Medulla oblongata (tissue), 1 donor: ENCODE results near the gene PHLDB3.

Source experiments
- DNase-seq: peaks from one replicate; pipeline ENCODE4 v3.0.0-alpha.2; 2015; ENCODE audit errors: extremely low spot score

PHLDB3 gene

DNA sequence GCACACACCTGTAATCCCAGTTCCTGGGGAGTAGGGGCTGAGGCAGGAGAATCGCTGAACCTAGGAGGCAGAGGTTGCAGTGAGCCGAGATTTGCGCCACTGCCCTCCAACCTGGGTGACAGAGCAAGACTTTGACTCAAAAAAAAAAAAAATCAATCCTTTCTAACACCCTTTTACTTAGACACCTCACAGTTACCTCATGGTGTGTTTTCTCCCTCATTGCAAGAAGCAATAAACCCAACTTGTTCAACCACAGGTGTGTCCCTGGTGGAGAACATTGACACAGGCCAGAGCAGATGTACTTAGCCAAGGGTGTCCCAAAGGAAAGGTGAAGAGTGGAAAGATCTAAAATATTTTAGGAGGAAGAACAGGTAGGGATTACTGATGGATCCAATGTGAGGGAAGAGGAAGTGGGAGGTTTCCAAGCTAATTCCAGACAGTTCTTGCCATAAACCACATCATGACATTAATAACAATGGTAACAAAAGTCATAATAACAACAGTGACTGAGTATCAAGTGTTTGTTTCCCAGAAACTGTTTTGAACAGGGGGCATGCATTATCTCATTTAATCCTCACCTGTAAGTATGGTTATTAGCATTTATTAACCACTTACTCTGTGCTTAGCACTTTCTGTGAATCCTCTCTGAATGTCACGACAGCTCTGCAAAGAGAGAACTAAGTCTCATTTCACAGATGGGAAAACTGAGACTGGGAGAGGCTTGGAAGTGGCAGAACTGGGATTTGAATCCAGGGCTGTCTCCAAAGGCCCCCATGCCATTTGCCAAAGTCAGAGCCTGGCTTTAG, 36.0 kb downstream of the PHLDB3 start:
- DNase-seq, result no peak

DNA sequence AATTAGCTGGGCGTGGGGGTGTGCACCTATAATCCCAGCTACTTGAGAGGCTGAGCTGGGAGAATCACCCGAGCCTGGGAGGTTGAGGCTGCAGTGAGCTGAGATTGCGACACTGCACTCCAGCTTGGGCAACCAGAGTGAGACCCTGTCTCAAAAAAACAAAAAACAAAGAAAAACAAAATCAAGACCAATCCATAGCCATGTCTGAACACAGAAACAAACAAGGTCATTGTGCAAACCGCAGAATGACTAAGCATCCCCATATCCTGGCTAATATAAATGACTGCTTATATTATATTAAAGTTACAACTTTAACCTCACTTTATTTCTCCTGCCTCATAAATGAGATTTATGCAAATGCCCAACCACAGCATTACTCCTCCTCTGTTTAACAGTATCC, 36.8 kb downstream of the PHLDB3 start:
- no peak for DNase-seq

DNA sequence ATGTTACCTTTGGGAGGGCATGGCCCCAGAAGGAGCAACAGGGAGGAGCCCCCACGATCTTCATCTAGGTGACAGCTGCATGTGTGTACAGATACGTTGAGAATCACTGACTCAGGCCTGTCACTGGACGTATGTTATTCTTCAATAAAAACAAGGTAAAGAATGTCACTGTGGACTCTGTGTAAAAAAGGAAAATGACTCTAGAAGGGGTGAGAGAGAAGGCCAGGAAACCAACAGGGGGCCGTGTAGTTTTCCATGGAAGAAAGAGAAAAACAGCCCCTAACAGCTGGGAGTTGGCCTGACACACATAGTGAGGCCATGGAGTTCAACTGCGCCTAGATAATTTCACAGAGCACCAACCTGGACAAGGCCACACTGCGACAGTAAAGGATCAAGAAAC, 37.3 kb downstream of the PHLDB3 start:
- no peak for DNase-seq

DNA sequence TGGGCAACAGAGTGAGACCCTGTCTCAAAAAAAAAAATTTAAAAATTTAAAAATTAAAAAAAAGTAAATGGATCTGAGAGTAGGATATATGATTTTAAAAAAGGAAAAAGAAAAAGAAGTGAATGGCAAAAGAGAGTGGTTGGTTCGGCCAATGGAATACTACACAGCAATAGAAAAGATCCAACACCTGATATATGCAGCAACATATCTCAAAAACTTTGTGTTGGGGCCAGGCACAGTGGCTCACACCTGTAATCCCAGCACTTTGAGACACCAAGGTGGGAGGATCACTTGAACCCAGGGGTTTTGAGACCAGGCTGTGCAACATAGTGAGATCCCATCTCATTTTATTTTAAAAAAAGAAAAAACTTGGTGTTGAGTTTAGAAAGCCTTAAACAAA, 37.8 kb downstream of the PHLDB3 start:
- no peak for DNase-seq

DNA sequence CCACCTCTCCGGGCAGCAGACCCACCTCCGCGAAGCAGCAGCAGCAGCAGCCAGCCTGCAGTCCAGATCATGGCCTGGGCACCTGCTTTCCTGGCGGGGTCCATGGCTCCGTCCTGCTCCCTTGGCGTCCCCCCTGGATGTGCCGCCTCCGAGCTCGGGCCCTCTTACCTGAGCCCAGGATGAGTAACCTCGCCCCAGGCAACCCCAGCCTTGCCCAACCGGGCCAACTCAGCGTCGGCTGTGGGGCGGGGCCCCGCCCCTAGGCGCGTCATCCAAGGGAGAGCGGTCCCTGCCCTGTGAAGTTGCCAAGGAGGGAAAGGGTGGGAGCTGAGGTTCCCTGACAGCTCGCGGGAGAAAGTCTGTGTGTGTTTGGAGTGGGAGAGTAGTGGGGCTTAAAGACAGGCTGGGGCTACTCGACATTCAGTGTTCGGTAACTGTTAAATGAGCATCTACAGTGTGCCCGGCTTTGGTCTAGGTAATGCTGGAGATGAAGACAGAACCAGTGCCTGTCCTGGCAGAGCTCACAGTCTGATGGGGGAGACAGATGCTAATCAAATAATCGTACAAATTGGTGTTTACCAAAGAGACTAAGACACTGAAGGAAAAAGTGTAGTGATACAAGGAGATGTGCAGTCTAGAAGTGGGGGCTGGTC, 39.0 kb downstream of the PHLDB3 start, which contains the start of gene LYPD3:
TSS of gene LYPD3 (minus strand) at position 141 of the 653 bp plus-strand sequence. CDS start at position 104, 37 bp downstream.
- no peak for DNase-seq

DNA sequence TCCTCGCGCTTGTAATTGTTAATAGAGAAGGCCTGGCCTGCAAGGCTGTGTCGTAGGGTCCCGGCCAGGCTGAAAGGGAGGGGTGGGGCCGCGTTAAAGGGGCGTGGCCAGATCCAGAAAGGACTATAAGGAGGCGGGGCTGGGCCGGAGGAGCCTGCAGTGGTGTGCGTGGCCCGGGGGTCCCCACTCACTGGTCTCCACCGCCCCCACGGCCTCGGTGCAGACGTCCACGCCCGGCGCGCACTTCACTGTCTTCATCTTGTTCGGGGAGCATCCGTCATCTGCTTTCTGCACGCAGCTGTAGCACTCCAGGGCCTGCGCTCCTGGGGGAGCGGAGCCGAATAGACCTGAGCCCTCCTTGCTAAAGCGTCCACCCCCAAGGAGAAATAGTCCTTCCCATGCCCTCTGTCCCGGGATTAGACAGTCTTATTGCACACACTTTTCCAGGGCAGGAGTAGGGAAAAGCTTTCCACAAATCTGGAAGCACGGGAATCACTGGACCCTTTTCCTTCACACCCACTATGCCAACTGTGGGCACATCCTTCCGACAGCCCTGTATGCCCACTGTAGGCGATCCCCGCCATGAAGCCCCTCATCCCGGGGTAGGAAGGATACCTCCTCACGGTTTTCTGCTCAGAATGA, 40.3 kb downstream of the PHLDB3 start:
- DNase-seq, result no peak

DNA sequence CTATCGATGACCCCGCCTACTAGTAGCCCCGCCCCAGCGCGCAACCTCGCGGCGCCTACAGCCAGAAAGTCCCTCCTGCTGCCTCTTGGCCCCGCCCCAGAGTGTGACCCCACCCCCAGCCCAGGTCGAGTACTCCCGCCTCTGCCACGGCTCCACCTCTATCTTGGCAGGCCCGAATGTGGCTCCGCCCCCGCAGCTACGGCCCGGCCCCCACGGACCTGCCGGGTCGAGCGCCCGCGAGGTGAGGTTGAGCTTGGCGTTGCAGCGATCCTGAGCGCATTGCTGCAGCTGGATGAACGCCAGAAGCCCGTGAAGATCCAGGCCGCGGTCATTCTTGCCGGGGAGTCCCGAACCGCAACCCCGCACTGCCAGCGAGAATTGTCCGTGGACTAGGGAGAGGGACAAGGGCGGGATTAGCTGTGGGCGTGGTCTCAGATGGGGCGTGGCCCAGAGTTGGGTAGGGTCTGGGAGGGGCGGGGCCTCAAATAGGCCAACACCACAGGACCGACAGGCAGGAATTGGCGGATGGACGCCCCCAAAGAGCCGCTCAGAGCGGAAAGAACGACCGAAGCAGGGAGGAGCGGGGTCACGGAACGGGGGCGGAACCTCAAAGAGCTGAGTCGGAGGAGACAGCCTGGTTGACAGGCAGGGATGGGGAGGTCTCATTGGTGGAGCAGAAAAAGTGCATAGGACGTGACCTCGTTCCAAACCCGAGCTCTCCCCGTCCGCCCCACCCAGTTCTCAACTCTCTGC, 41.0 kb downstream of the PHLDB3 start:
- DNase-seq, result peak; percentile 92

DNA sequence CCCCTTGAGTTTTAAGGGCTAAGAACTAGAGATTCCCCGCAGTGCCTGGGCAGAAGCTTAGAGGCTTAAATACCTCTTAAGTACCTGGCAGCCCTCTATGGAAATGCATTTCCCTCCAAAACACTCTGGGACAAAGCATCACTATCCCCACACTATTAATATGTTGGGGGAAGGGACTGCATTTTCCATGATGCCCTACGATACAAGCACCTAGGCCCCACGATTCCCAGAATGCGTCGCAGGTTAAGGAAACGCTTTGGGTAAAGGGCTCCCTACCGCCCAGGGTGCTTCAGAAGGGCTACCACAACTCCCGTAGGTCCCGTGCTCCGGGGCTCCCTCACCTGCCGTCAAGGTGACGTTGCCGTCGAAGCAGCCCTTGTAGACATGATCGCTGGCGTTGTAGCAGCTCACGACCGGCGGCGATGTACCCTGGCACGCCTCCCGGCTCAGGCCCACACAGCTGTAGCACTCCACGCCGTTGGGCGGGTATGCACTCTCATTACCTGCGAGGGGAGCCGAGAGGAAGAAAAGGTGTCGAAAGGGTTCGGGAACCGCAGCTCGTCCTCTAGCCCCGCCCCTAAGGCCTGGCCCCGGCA, 41.7 kb downstream of the PHLDB3 start:
- DNase-seq, result no peak

DNA sequence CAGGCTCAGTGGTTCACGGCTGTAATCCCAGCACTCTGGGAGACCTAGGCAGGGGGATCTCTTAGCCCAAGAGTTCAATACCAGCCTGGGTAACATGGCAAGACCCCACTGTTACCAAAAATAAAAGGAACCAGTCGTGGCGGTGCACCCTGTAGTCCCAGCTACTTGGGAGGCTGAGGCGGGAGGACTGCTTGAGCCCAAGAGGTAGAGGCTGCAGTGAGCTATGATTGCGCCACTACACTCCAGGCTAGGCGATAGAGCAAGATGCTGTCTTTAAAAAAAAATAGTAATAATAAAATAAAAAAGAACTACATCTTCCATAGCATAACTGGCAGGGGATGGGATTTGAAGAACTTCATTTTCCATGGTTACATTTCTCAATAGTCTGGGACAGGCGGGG, 42.2 kb downstream of the PHLDB3 start:
- DNase-seq, result no peak

DNA sequence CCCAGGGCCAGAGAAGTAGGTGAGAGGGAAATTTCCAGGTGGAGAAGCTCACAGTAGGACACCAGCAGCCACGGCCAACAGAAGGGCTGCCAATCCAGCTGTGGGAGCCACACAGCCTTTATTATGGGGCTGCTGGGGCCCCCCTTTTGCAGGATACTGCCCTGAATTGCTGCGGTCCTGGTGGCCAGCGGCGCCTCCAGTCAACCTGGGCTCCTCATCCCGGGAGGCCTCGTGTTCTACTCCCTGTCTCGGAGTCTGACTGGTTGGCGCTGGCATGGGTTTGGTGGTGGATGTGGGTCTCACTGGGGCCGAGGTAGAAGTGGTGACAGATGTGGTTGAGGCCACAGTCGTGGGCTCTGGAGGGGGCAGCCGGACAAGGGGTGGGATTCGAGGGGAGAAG, 43.2 kb downstream of the PHLDB3 start:
- DNase-seq, result no peak

DNA sequence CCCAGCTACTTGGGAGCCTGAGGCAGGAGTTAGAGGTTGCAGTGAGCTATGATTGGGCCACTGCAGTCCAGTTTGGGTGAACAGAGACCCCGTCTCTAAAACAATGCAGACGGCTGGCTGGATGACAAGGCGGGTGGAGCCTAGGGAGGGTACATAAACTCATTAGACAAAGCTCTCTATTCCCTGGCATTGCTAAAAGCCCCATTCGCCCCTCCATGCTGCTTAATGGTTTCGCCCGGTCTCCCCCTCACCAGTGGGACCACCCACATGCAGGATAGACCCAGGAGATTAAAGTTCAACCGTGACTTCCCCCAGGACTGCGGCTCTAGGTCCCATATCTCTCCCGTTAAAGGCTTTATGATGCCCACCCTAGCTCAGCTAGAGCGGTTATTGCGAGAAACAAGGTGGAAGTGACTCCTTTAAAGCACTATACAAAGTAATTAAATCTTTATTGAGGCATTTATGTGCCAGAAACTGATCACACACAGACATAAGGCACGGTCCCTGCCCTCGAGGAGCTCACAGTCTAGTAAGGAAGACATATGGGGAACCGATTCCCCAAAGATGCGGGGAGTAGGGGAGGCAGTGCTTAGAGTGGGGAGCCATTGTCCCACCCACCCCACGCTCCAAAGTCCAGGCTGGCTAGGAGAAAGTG, 44.1 kb downstream of the PHLDB3 start:
- no peak for DNase-seq

DNA sequence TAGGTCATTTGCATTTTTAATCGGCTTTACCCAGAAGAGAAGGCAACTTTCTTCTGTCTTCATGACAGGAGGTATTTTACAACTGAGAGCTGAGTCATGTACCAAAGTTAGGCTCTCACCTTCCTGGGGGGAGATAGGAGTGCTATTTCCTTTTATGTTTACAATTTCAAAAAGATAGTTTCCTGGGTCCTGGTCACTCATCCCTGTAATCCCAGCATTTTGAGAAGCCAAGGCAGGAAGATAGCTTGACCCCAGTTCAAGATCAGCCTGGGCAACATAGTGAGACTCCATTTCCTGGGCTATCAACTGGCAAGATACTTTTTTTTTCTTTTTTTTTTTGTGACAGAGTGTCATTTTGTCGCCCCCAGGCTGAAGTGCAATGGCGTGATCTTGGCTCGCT, 46.7 kb downstream of the PHLDB3 start:
- DNase-seq, result no peak

DNA sequence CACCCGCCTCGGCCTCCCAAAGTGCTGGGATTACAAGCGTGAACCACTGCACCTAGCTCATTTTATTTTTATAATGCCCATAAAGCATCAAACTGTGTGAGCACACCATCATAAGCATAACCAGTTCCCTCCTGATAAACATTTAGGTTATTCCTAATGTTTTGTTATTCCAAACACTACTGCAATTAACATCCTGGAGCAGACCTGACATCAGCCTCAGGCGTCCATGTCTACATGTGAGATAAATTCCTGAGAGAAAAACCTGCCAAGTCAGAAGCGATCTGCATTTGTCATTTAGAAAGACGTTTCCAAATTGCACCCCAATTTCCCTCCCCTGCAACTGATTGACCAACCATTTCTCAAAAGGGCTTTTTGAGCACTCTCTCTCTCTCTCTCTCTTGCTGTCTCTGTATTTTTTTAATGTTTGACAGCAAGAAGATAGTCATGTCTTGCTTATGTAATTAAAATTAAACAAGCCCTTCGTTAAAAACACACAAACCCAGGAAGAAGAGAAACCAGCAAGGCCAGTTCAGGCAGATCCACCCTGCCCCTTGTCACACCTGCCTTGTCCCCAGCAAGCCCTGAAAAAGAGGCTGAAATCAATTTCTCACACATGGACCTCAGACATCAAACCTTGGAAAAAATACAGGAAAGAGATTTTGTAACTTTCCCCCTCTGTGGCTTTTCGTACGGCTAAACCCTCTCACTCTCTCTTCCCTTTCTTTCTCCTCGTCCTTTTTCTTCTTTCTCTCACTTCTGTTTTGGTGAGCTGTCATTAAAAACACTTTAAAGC, 49.0 kb downstream of the PHLDB3 start:
- DNase-seq, result no peak

DNA sequence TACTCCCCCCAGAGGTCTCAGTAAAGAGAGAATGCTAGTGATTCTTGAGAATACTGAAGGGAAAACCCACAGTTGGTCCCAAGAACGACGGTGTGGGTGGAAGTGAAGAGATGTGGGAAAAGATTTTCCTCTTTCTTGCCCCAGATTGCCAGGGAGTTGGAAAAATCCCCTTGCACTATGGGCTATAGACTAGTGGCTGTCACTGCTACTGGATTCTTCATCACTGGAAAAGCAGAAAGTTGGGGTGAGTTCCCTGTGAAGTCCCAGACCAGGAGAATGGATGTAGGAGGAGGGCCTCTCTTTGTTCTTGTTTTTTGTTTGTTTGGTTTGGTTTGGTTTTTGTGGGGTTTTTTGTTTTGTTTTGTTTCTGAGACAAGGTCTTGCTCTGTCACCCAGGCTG, 50.5 kb downstream of the PHLDB3 start:
- no peak for DNase-seq

DNA sequence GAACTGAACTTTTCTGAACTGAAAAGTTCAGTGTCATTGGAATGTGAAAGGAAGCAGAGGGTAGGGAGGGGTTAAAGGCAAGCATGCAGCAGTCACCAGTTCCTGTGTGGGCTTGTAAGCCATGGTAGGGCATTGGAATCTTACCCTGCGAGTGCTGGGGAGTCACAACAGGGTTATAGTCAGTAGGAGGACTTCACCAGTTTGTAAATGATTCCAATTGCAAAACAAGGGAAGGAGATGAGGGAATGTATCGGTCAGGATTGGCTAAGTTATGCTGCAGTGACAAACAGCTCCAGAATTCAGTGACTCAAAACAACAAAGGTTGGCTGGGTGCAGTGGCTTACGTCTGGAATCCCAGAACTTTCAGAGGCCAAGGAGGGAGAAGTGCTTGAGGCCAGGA, 52.0 kb downstream of the PHLDB3 start:
- no peak for DNase-seq

DNA sequence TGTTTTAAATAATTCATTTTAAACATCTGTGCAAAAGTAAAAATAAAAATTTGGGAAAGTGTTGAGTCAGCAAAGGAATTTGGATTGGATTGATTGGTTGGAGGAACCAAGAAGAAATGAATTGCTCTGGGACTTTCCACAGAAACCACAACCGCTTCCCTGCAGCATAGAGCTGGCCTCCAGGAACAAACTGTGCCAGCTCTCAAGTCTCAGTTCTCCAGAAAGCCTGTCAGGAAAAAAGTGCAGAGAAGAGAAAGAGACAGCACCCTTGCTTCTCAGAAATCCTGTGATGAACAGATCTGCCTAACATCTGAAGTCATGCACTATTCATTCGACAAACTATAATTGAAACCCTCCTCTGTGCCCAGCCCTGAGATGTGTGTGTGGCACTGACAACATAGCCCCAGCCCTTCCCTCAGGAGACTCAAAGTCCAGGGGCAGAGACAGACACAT, 54.0 kb downstream of the PHLDB3 start:
- no peak for DNase-seq

DNA sequence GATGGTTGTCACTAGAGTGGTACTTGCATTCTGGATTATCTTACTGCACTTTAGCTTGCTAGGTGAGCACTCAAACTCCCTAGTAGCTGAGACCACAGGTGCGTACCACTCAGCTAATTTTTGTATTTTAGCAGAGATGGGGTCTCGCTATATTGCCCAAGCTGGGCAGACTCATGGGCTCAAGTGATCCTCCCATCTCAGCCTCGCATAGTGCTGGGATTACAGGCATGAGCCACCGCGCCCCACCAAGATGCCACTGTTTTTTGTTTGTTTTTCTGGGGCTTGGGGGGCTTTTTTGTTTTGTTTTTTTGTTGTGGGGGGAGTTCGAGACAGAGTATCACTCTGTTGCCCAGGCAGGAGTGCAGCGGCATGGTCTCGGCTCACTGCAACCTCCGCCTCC, 56.9 kb downstream of the PHLDB3 start:
- no peak for DNase-seq

DNA sequence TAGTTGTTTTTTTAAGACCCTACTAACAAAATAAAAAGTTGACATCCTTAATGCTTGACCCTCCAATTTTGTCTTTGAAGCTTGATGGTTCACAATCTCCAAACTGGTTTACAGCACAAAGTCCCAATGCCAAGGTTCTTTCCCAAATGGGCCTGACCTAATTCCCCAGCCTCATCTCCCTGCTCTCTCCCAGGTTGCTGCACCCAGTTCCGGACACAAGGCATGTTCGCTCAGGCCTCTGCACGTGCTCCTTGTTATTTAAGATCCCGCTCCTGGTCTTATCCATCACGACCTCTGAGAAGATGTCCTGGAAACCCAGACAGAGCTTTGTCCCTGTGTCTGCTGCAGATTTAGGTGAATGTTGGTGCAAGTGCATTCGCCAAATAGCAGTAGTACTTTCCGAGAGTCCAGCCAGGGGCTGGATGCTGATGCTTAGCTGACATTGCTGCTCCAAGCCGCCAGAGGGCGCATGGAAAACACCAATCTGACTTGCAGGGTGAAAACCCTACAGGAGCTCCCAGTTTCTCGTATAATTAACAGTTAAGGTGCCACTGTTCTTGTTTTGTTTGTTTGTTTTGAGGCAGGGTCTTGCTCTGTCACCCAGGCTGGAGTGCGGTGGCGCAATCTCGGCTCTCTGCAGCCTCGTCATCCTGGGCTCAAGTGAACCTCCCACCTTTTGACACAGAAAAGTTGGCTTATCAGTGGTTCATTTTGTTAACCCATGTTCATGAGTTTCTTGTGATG, 57.6 kb downstream of the PHLDB3 start:
- DNase-seq, result peak; percentile 93

DNA sequence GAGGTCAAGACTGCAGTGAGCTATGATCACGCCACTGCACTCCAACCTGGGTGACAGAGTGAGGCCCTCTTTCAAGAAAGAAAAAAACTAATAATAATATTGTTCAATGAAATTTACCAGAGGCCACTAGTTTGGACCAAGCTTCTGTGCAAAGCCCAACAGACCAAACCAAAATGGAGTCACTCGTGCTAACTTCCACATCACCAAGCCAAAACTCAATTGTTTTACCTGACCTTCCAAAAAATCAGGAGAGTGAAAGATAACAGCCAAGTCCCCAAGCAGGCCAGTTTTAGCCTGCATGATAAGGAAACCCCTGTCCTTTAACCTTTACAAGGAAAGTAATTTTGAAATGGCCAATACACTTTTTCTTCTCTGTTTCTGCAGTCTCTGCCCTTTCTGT, 59.1 kb downstream of the PHLDB3 start:
- DNase-seq, result no peak
